HepG2 (cell line): Measurements from ENCODE around the gene NDEL1. TPM values are rescaled to one million over a fixed set of nuclear protein-coding genes. Genes with fewer than 3 reads are reported as not detected.

Source experiments
- CC2D1A ChIP-seq: sonication (generic); formaldehyde crosslinking; IDR thresholded peaks from 2 replicates; pipeline ENCODE4 v1.8.1; 2023; ENCODE audit warnings: mild to moderate bottlenecking, missing genetic modification reagents
- FOXJ3 ChIP-seq: sonication (generic); formaldehyde crosslinking; IDR thresholded peaks from 2 replicates; pipeline ENCODE4 v1.4.0; 2020; ENCODE audit warnings: missing genetic modification reagents, mild to moderate bottlenecking, borderline replicate concordance
- MIXL1 ChIP-seq: IDR thresholded peaks from 2 replicates; pipeline ENCODE4 v1.6.1; 2016
- REL ChIP-seq: sonication (generic); formaldehyde crosslinking; conservative IDR thresholded peaks from 2 replicates; pipeline ENCODE4 v1.8.0; 2022; ENCODE audit warnings: mild to moderate bottlenecking, missing genetic modification reagents, moderate library complexity
- SAP130 ChIP-seq: IDR thresholded peaks from 2 replicates; pipeline ENCODE4 v1.6.1; 2016; ENCODE audit warnings: low read depth
- ZGPAT ChIP-seq: IDR thresholded peaks from 2 replicates; pipeline ENCODE4 v1.6.1; 2016; ENCODE audit warnings: mild to moderate bottlenecking
- ZIK1 ChIP-seq: sonication (generic); formaldehyde crosslinking; IDR thresholded peaks from 2 replicates; pipeline ENCODE4 v1.5.0; 2020; ENCODE audit warnings: mild to moderate bottlenecking, low read depth, missing genetic modification reagents, borderline replicate concordance
- ZKSCAN5 ChIP-seq: sonication (generic); formaldehyde crosslinking; IDR thresholded peaks from 2 replicates; pipeline ENCODE4 v1.5.1; 2020; ENCODE audit warnings: mild to moderate bottlenecking, missing genetic modification reagents
- ZNF136 ChIP-seq: sonication (generic); formaldehyde crosslinking; IDR thresholded peaks from 2 replicates; pipeline ENCODE4 v1.8.1; 2022; ENCODE audit warnings: low read depth, mild to moderate bottlenecking, moderate library complexity, missing genetic modification reagents
- ZSCAN29 ChIP-seq: sonication (generic); formaldehyde crosslinking; conservative IDR thresholded peaks from 2 replicates; pipeline ENCODE4 v1.4.0; 2020; ENCODE audit warnings: mild to moderate bottlenecking, missing genetic modification reagents
- ZZZ3 ChIP-seq: sonication (generic); formaldehyde crosslinking; IDR thresholded peaks from 2 replicates; pipeline ENCODE4 v1.4.0; 2020; ENCODE audit warnings: missing genetic modification reagents, mild to moderate bottlenecking, borderline replicate concordance
- polyA plus RNA-seq, 8 experiments: library from polyadenylated mRNA; depleted of rRNA in 3 of 8; stranded (reverse) in 7 of 8; unstranded in 1 of 8; fragments of >200 nt; fragmentation: Illumina TruSeq in 4 of 8; extraction: Trizol in 4 of 8; gene quantifications; 2 replicates each; pipeline versions ENCODE4 v1.2.1 to v1.2.3, GENCODE V29; 2011 to 2016; ENCODE audit warnings: low read depth in 4 of 8, missing spikeins in 1 of 8, mixed read lengths in 1 of 8; ENCODE audit not compliant: insufficient read depth in 1 of 8
- total RNA-seq, 5 experiments: library from RNA; depleted of rRNA; stranded (reverse); fragments of >200 nt; fragmentation: Illumina TruSeq; extraction: Trizol; gene quantifications; 2 replicates each; pipeline ENCODE4 v1.2.3, GENCODE V29; 2016; ENCODE audit warnings: low read depth in 1 of 5
- TF ChIP-seq, protein P1 (sequence below): sonication (generic); formaldehyde crosslinking; IDR thresholded peaks from 2 replicates; pipeline ENCODE4 v1.8.1; 2022; ENCODE audit warnings: low read depth, mild to moderate bottlenecking, missing genetic modification reagents
- TF ChIP-seq, protein P2 (sequence below): sonication (generic); formaldehyde crosslinking; IDR thresholded peaks from 2 replicates; pipeline ENCODE4 v1.9.0; 2022; ENCODE audit warnings: missing genetic modification reagents, mild to moderate bottlenecking, borderline replicate concordance

Gene NDEL1
- total and polyA plus RNA-seq, 2 of the 13 experiments (the other 11 are each of a cell fraction or from before 2014, with no cell fraction given) = 59.8 to 153 TPM

DNA sequence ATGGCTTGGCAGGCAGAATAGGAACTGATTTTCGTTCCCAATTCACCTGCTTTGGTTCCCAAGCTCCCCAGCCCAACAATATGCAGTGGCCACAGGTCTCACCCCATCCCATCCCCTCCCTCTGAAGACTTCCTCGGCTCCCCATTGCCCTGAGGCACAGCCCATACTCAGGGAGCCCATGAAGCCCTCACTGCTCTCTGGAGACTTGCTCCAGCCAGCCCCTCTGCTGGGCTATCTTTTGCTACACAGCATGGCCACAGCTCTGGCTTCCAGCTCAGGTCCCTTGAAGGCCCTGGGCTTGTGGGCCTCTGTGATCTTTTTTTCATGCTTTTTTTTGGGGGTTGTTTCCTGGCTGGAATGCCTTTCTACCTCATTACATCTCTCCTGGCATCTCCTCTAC lies 29.5 kb upstream of the NDEL1 start (continued):
- TF ChIP-seq ZGPAT (CRISPR knock-in tag) (no peak), REL (CRISPR knock-in tag) (no peak), FOXJ3 (CRISPR knock-in tag) (no peak), ZKSCAN5 (no peak), ZZZ3 (CRISPR knock-in tag) (no peak), ZNF136 (no peak), CC2D1A (CRISPR knock-in tag) (no peak), SAP130 (CRISPR knock-in tag) (no peak), ZSCAN29 (CRISPR knock-in tag) (no peak), MIXL1 (CRISPR knock-in tag) (no peak), ZIK1 (no peak)
- TF ChIP-seq, protein P1, sequence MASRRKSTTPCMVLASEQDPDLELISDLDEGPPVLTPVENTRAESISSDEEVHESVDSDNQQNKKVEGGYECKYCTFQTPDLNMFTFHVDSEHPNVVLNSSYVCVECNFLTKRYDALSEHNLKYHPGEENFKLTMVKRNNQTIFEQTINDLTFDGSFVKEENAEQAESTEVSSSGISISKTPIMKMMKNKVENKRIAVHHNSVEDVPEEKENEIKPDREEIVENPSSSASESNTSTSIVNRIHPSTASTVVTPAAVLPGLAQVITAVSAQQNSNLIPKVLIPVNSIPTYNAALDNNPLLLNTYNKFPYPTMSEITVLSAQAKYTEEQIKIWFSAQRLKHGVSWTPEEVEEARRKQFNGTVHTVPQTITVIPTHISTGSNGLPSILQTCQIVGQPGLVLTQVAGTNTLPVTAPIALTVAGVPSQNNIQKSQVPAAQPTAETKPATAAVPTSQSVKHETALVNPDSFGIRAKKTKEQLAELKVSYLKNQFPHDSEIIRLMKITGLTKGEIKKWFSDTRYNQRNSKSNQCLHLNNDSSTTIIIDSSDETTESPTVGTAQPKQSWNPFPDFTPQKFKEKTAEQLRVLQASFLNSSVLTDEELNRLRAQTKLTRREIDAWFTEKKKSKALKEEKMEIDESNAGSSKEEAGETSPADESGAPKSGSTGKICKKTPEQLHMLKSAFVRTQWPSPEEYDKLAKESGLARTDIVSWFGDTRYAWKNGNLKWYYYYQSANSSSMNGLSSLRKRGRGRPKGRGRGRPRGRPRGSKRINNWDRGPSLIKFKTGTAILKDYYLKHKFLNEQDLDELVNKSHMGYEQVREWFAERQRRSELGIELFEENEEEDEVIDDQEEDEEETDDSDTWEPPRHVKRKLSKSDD = no peak
- TF ChIP-seq, protein P2, sequence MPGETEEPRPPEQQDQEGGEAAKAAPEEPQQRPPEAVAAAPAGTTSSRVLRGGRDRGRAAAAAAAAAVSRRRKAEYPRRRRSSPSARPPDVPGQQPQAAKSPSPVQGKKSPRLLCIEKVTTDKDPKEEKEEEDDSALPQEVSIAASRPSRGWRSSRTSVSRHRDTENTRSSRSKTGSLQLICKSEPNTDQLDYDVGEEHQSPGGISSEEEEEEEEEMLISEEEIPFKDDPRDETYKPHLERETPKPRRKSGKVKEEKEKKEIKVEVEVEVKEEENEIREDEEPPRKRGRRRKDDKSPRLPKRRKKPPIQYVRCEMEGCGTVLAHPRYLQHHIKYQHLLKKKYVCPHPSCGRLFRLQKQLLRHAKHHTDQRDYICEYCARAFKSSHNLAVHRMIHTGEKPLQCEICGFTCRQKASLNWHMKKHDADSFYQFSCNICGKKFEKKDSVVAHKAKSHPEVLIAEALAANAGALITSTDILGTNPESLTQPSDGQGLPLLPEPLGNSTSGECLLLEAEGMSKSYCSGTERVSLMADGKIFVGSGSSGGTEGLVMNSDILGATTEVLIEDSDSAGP (CRISPR knock-in tag) = no peak
